ENCODE results near the gene APOL6. TPM values are rescaled to one million over a fixed set of nuclear protein-coding genes. Genes with fewer than 3 reads are reported as not detected.

APOL6 gene
- total and polyA plus RNA-seq, 10 of the 15 experiments (the other 5 are each of a cell fraction or from before 2014, with no cell fraction given), result 4.3 to 22.9 (median 9.3) TPM

- no TSS peak for BruUV-seq (replicated peaks)
- intact Hi-C loops (cut with micrococcal nuclease; ENCODE audit: unreplicated experiment) (no loop called here), in situ Hi-C loops (cut with MboI) (no loop called here)
- Histone ChIP-seq H3K4me2 (ENCODE audit: control insufficient read depth, insufficient read depth) (no peak overlapping the region), H3K4me3 (no peak overlapping the region), H3K79me2 (ENCODE audit: control insufficient read depth, insufficient read depth, low read length) (no peaks in the 10 kb centered on the region), H3K9ac (ENCODE audit: control insufficient read depth, insufficient read depth, low read length) (no peak overlapping the region), H3K9me3 (replicated peaks; ENCODE audit: control insufficient read depth, insufficient read depth, low read length) (no peaks in the 10 kb centered on the region), H4K20me1 (ENCODE audit: control insufficient read depth, insufficient read depth) (no peaks in the 10 kb centered on the region), H3K27ac (ENCODE audit: control insufficient read depth, insufficient read depth) (no peak overlapping the region), H3K4me1 (ENCODE audit: control insufficient read depth, insufficient read depth, low read length) (no peaks in the 10 kb centered on the region), H3K27me3 (replicated peaks in 1 of 2; ENCODE audit: control insufficient read depth in 2 of 2, insufficient read depth in 2 of 2, low read length in 1 of 2) (peaks cover 2 to 4% of the 10 kb centered on the region in 2 experiments; a peak in 2 of 4 replicates), H3K36me3 (ENCODE audit: control insufficient read depth in 2 of 2, insufficient read depth in 2 of 2, low read length in 1 of 2) (no peaks in the 10 kb centered on the region), H2AFZ (ENCODE audit: control insufficient read depth, low read depth, low read length) (no peak overlapping the region)
- no peak for DNase-seq (ENCODE audit: low read depth, low spot score)
- ChIA-PET CTCF (interaction anchor here (0.9 to 1.3 kb wide), 3 partner anchors 9 to 15 kb away, joined by 3 to 4 read pairs (median 3); no protein-coding TSS in a partner anchor), SMC1A (ENCODE audit: uncharacterized antibody, unreplicated experiment) (no interaction called here), POLR2A (no interaction called here), RAD21 (ENCODE audit: unreplicated experiment) (no interaction called here)
- no peak for TF ChIP-seq MTA3 (IDR thresholded peaks at IDR 0.05; ENCODE audit: borderline replicate concordance, low read length)
- TF ChIP-seq BCL11A (IDR thresholded peaks at IDR 0.05; ENCODE audit: low read depth, low read length), result no peak
- no peak for TF ChIP-seq ZNF207 (IDR thresholded peaks at IDR 0.05; ENCODE audit: borderline replicate concordance)
- no peak for TF ChIP-seq ESRRA (IDR thresholded peaks at IDR 0.05; ENCODE audit: low read length)
- TF ChIP-seq RELB (IDR thresholded peaks at IDR 0.05; ENCODE audit: low read depth), result no peak
- no peak for TF ChIP-seq CREB1 (IDR thresholded peaks at IDR 0.05; ENCODE audit: low read depth)
- TF ChIP-seq ZNF384 (IDR thresholded peaks at IDR 0.05; ENCODE audit: borderline replicate concordance, low read depth, low read length), result no peak
- no peak for TF ChIP-seq KAT2A (conservative IDR thresholded peaks at IDR 0.05; ENCODE audit: control insufficient read depth, low read depth, low read length)
- no peak for TF ChIP-seq TCF7 (IDR thresholded peaks at IDR 0.05; ENCODE audit: borderline replicate concordance)
- 0% methylated on average over 1 of the region's 1 CpG for WGBS (ENCODE audit: insufficient coverage, insufficient replicate concordance, low lambda C conversion rate, missing lambda C conversion rate)
- ATAC-seq, result no peak
- FAIRE-seq, result no peak
Measured at GRCh38 chr22:35618427-35619223, 29.6 kb upstream of the APOL6 start.
